CD4-positive, alpha-beta T cell treated with Interleukin-15 for 4 hours (primary cell): ENCODE measurements around the gene ERGIC3.
"Not testable (repeated sequence)": the region's sequence is repeated elsewhere in the genome, so short reads cannot be mapped to it uniquely, and the experiment has no call there.

Experiments used
- DNase-seq: peaks from one replicate; pipeline ENCODE4 v3.0.0-alpha.2; 2020; ENCODE audit warnings: low spot score

ERGIC3 gene

GRCh38 chr20:35541783-35542662 is at the start of gene ERGIC3:
Gene ERGIC3, plus strand, starts transcription at chr20:35542078. Its CDS starts 20 bp downstream, at chr20:35542098.
- DNase-seq, result peak; percentile 96

GRCh38 chr20:35492352-35492751 is 49.5 kb upstream of the ERGIC3 start:
- no peak for DNase-seq

- DNase-seq, result no peak
Observed at GRCh38 chr20:35496481-35496880, 45.4 kb upstream of the ERGIC3 start.

GRCh38 chr20:35497320-35497719 is 44.6 kb upstream of the ERGIC3 start:
- no peak for DNase-seq

- no peak for DNase-seq
Observed at GRCh38 chr20:35497780-35498189, 44.1 kb upstream of the ERGIC3 start.

GRCh38 chr20:35499271-35499670 is 42.6 kb upstream of the ERGIC3 start:
- no peak for DNase-seq

GRCh38 chr20:35502352-35502751 is 39.5 kb upstream of the ERGIC3 start:
- no peak for DNase-seq

GRCh38 chr20:35503281-35503680 is 38.6 kb upstream of the ERGIC3 start:
- no peak for DNase-seq

GRCh38 chr20:35503841-35504561 is 37.9 kb upstream of the ERGIC3 start:
- DNase-seq, result no peak

GRCh38 chr20:35504751-35505150 is 37.1 kb upstream of the ERGIC3 start:
- DNase-seq, result no peak

GRCh38 chr20:35506179-35506578 is 35.7 kb upstream of the ERGIC3 start:
- no peak for DNase-seq

GRCh38 chr20:35506872-35507638 is 34.8 kb upstream of the ERGIC3 start:
- DNase-seq, result no peak

GRCh38 chr20:35508493-35509218 is 33.2 kb upstream of the ERGIC3 start:
- DNase-seq, result no peak

- DNase-seq, result no peak
Observed at GRCh38 chr20:35510951-35511735, 30.7 kb upstream of the ERGIC3 start.

GRCh38 chr20:35511814-35512420 is 30.0 kb upstream of the ERGIC3 start:
- DNase-seq, result no peak

- DNase-seq, result no peak
Observed at GRCh38 chr20:35514371-35514932, 27.4 kb upstream of the ERGIC3 start.

- DNase-seq, result no peak
Observed at GRCh38 chr20:35515341-35515740, 26.5 kb upstream of the ERGIC3 start.

- no peak for DNase-seq
Observed at GRCh38 chr20:35515949-35516645, 25.8 kb upstream of the ERGIC3 start.

- DNase-seq, result no peak
Observed at GRCh38 chr20:35517125-35517524, 24.8 kb upstream of the ERGIC3 start.

- DNase-seq, result not testable (repeated sequence)
Observed at GRCh38 chr20:35517767-35518166, 24.1 kb upstream of the ERGIC3 start.
